OCI-M2 (cell line): ENCODE measurements around the gene KIF2B.
"Not testable (repeated sequence)": the region's sequence is repeated elsewhere in the genome, so short reads cannot be mapped to it uniquely, and the experiment has no call there.

ENCODE experiments used
- DNase-seq: peaks from one replicate; lab custom pipeline; 2025; ENCODE audit not compliant: unreplicated experiment; lab: John Stamatoyannopoulos, UW

KIF2B gene, protein sequence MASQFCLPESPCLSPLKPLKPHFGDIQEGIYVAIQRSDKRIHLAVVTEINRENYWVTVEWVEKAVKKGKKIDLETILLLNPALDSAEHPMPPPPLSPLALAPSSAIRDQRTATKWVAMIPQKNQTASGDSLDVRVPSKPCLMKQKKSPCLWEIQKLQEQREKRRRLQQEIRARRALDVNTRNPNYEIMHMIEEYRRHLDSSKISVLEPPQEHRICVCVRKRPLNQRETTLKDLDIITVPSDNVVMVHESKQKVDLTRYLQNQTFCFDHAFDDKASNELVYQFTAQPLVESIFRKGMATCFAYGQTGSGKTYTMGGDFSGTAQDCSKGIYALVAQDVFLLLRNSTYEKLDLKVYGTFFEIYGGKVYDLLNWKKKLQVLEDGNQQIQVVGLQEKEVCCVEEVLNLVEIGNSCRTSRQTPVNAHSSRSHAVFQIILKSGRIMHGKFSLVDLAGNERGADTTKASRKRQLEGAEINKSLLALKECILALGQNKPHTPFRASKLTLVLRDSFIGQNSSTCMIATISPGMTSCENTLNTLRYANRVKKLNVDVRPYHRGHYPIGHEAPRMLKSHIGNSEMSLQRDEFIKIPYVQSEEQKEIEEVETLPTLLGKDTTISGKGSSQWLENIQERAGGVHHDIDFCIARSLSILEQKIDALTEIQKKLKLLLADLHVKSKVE

DNA sequence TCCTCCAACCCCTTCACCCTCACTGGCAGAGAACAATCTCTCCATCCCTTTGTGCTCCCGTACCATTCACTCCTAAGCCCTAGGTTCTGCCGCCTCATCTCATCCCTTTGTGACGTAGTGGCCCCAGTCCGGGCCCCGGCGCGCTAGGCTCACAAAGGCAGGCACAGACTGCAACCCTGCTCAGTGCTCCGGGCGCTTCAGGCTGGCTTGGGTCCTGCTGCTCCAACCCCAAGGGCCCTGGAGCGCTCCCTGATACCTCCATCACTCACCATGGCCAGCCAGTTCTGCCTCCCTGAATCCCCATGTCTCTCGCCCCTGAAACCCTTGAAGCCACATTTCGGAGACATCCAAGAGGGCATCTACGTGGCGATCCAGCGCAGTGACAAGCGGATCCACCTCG, at the start of gene KIF2B:
Gene KIF2B (plus strand): TSS at position 164 of the 400 bp plus-strand sequence. CDS start 107 bp downstream, at position 271.
- no peak for DNase-seq

DNA sequence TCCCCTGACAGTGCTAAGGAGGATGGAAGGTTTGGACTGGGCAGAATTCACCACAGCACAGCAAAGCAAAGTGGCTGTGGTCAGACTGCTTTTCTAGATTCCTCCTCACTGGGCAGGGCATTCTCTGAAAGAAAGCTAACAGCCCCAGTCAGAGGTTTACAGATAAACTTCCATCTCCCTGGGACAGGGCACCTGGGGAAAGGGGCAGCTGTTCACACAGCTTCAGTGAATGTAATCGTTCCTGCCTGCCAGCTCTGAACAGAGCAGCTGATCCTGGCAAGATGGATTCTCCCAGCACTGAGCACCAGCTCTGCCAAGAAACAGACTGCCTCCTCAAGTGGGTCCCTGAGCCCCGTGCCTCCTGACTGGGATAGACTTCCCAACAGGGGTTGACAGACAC, 42.4 kb upstream of the KIF2B start:
- DNase-seq: no peak

DNA sequence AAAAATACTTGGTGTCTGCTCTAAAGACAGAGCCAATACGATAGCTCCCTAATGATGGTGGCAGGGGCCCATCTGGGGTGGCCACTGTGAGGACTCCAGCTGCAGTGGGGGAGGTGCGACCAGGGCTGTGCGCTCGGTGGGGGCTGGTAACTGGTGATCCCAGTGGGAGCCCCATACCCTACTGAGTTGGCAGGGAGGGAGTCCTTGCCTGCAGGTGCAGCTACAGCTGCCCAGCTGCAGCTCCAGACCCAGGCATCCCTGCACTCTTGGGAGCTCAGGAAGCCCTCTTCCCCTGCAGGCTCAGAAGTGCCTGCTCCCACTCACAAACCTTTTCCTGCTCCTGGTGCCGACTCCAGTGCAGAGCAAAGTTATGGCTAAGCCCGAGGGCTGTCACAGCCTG, 31.2 kb upstream of the KIF2B start:
- no peak for DNase-seq

DNA sequence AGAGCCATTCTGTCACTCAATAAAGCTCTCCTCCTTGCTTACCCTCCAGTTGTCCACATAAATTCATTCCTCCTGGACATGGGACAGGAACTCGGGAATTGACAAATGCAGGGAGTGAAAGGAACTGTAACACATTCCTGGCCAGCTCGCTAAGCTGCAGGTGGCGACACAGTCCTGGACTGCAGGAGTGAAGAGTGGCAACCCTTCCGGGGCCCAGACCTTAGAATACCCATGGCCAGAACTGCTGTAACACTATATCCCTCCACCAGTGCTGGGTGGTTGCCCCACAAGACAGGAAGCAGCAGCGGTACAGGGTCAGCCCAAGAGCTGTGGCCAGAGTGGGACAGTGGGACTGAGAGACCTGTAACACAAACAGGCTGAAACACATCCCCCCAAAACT, 30.3 kb upstream of the KIF2B start:
- DNase-seq: no peak

DNA sequence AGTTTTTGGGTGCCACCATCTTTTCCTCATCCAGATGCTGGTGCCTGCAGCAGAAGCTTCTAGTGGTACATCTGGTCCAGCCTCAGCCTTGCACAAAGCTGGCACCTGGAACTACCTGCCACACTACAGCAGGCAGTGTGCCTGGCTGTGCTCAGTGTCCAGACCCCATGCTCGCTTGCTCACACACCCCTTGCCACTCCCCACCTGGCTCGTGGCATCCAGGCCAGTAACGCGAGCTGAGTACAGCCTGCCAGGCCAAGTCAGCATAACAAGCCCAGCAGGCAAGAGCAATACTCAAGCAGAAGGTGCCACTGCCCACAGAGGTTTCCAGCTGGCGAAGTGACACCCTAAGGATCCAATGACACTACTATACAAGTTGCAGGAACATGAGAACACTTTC, 29.7 kb upstream of the KIF2B start:
- DNase-seq: no peak

DNA sequence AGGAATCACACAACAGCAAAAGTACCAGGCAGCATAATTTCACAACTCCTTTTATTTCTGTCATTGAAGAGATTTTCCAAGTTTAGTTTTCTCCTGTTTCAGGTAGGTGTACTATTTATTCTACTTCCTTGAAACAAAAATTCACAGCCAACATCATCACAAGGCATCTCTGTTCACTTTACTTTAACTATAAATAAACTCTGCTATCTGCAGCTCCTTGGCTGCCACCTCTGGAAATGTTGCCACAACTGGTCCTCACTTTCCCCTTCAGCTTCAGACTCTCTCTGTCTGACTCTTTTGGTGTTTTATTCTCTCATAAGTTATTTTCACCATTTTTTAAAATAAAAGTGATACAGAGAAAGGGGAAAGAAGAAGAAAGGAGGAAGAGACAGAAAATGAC, 27.9 kb upstream of the KIF2B start:
- no peak for DNase-seq

DNA sequence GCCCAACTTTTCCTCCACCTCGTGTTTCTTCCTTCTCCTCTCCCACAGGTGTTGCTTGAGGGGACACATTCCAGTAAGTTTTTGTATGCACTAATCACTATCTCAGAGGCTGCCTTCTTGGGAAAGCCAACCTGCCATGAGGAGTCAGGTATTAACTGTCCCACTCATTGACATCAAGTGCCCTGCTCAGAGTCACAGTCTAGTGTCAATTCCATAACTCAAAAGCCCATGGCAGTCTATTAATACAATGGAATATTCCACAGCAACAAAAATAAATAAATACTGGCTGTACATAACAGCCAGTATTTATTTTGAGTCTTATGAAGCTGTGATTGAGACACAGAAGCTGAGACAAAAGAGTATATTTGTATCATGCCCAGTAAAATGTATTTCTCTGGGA, 26.1 kb upstream of the KIF2B start:
- no peak for DNase-seq

DNA sequence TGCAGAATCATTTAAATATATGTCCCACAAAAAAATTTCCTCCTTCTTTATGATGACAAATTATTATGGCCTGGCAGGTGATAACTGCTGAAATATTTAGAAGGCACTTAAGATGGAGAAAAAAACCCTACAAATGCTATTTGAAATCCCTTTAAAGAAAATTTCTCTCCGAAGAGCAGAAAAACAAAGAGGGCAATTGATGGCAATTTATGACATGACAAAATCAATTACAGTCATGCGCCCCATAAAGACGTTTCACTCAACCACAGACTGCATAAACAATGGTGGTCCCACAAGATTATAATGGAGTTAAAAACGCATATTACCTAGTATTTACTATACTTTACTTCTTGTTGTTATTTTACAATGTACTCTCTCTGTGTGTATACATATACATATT, 25.2 kb upstream of the KIF2B start:
- DNase-seq: no peak

DNA sequence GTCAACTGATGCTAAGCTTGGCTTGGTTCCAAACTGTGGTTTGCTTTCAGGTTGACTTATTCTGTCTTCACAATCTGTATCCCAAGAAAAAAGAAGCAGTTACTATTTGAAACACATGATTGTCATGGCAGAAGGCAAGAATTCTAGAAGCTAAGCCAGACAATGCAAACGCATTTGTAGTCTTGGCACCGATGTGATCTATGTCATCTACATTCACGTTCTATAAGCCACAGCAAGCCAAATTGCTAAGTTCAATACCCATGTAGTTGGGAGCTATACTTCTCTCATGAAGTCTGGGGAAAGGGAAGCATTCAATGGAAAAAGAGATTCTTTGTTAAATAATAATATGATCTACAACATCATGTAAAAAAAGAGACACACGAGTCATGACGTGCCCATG, 18.3 kb upstream of the KIF2B start:
- DNase-seq: no peak

DNA sequence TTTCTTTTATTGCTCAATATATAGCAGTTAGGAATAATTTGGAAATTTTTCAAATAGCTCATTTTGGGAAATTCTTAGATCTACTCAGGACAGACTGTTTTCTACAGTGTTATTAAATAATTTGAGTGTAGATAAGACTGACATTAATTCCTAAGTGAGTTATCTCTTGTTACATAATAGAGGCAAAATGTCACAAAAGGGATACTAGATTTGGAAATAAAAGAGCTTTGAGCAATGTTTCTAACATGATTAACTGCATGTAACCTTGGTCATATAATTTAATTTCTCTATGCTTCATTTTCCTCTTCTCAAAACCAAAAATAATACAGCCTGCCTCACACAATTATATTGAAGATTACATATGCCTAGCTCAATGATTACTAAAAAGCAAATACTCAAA, 16.3 kb upstream of the KIF2B start:
- no peak for DNase-seq

DNA sequence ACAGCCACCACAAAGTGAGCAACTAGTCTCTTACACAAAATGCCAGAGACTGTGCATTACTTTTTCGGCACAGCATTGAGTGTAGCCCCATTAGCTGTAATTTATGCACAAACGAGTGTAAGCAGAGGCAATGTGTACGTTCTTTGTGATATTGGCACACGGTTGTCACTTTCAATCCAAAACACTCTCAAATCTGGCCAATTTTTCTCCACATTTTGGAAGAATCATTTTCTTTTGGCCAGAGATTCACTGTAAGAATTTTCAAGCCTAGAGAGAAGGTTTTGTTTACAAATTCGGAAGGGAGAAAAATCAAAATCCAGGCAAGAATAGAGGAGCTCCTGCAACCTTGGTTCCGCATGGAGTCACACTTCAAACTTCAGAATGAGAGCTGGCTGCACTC, 15.4 kb upstream of the KIF2B start:
- DNase-seq: no peak

DNA sequence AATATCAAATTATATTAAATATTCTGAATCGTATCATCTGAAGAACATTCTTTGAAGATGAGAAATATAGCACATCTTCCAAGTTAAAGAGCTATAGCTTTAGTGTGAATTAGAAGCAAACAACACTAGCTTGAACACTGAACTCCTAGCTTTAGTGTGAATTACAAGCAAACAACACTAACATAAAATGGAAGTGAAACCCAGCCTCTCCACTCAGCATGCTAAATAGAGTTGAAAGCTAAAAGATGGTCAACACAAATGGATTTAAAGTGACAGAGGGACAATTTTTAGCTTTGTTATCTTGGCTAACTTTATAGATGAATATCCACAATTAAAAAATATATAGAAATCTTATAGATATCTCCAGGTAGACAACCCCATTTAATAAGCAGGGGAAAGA, 4.5 kb upstream of the KIF2B start:
- DNase-seq: no peak

DNA sequence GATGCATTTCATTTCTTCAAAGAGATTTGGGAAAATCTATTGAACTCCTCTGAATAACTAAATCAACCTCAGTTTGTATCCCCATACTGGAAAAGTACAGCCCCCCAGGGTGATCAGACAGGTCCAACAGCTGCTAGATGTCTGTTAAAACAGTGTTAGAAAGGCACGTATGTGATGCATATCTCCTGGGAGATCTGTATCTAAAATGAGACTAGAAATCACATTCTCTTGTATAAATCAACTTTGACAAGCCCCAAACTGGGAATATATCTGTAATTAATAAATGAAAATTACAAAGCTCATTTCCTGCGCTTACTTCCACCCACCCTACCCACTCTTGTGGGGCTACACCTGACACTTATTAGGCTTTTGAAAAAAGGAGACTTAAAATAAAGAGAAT, 3.8 kb upstream of the KIF2B start:
- DNase-seq: no peak

DNA sequence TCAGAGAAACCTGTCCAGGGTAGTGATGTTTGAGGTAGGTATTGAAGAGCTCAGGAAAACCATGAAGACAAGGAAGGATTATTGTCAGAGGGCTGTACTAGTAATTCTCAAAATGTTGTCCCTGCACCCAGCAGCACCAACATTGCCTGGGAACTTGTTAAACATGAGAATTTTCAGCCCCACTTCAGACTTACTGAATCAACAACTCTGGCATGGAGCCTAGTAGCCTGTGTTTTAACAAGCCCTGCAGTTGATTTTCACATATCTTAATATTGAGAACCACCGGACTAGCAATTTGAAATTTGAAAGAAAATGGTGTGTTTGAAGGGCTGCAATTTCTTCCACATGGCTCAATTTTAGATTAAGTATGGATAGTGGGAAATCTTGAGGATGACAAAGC, 2.8 kb upstream of the KIF2B start:
- DNase-seq: no peak

DNA sequence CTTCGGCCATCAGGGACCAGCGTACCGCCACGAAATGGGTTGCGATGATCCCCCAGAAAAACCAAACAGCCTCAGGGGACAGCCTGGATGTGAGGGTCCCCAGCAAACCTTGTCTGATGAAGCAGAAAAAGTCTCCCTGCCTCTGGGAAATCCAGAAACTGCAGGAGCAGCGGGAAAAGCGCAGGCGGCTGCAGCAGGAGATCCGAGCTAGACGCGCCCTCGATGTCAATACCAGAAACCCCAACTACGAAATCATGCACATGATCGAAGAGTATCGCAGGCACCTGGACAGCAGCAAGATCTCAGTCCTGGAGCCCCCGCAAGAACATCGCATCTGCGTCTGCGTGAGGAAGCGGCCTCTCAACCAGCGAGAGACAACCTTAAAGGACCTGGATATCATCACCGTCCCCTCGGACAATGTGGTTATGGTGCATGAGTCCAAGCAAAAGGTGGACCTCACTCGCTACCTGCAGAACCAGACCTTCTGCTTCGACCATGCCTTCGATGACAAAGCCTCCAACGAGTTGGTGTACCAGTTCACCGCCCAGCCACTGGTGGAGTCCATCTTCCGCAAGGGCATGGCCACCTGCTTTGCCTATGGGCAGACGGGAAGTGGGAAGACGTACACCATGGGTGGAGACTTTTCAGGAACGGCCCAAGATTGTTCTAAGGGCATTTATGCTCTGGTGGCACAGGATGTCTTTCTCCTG, 769 bp downstream of the KIF2B start:
- no peak for DNase-seq

DNA sequence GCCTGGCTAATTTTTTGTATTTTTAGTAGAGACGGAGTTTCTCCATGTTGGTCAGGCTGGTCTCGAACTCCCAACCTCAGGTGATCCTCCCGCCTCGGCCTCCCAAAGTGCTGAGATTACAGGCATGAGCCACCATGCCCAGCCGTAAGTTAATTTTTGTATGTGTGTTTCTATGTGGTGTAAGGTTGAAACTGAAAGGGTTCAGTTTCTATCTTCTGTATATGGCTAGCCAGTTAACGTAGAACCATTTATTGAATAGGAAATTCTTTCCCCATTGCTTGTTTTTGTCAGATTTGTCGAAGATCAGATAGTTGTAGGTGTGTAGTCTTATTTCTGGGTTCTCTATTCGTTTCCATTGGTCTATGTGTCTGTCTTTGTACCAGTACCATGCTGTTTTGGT, 12.0 kb downstream of the KIF2B start:
- DNase-seq: not testable (repeated sequence)

DNA sequence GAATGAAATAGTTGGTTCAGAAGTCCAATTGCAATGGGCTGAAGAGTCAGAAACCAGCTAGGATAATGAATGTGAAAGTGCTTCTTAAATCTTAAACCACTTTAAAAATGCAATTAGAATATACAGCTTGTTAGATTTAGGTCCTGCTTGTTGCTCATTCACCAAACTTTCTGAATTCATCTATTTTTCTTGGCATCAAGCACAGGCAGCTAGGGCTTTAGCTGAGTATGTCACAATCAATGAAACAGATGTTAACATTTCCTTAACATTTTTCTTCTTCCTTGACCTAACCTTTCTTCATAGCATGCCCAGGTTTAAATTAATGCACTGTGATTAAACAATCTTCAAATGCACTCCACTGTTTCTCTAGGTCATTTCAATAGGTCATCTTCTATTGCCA, 14.4 kb downstream of the KIF2B start:
- no peak for DNase-seq

DNA sequence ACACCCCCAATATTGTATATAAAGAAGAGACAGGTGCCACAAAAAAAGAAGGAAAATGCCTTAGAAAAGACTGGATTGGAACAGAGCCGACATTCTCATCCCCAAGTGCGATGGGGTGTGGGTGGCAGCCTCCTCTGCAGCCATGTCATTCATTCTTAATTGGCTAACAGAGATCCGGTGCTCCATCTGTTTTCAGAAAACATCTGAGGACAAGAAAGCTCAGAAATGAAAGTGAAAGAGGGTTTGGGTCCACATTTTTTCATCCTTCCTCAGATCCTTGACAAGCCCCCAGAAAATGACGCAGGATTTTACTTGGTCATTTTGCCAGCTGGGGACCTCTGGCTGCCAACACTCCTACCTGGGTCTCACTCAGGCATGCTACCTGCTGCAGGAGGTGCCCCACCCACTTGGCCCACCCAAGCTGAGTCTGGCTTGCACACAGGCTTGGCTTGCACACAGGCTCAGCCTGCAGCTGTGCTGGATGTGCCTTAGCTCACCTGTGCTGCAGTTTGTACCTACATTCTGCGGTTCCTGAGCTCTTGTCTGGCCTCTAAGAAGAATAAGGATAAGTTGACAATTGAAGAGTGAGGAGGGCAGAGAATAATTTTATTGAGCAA, 21.9 kb downstream of the KIF2B start:
- DNase-seq: no peak

DNA sequence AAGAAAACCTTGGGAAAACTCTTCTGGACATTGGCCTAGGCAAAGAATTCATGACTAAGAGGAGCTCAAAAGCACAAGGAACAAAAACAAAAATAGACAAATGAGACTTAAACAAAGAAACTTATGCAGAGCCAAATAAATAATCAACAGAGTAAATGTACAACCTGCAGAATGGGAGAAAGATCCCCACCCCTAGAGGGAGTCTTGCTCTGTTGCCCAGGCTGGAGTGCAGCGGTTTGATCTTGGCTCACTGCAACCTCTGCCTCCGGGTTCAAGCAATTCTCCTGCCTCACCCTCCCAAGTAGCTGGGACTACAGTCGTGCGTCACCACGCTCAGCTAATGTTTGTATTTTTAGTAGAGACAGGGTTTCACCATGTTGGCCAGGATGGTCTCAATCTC, 48.4 kb downstream of the KIF2B start:
- DNase-seq: not testable (repeated sequence)
